CMK (cell line): ENCODE measurements around the gene RTBDN.

Experiments used
- DNase-seq: peaks from one replicate; pipeline ENCODE4 v3.0.0-alpha.2; 2010; ENCODE audit warnings: low read depth

RTBDN gene

GRCh38 chr19:12834566-12834943 is at the start of gene RTBDN:
Gene RTBDN (minus strand): TSS chr19:12834579. CDS start chr19:12829979, 4,600 bp downstream.
- DNase-seq: no peak

GRCh38 chr19:12882589-12882988 is 48.2 kb upstream of the RTBDN start:
- no peak for DNase-seq

- peak; percentile 67 for DNase-seq
These were observed 46.9 kb upstream of the RTBDN start, which contains the start of gene DNASE2 for GRCh38 chr19:12881172-12881808. Gene DNASE2 (minus strand): TSS chr19:12881449. CDS start chr19:12881375, 74 bp downstream.

GRCh38 chr19:12880551-12881171 is 46.3 kb upstream of the RTBDN start:
- DNase-seq: no peak

GRCh38 chr19:12875086-12875485 is 40.7 kb upstream of the RTBDN start:
- DNase-seq: no peak

GRCh38 chr19:12873891-12874745 is 39.7 kb upstream of the RTBDN start:
- DNase-seq: no peak

- DNase-seq: peak; percentile 93
These were observed 38.8 kb upstream of the RTBDN start for GRCh38 chr19:12872941-12873890.

GRCh38 chr19:12872255-12872654 is 37.9 kb upstream of the RTBDN start:
- DNase-seq: no peak

GRCh38 chr19:12871681-12872080 is 37.3 kb upstream of the RTBDN start:
- no peak for DNase-seq

- DNase-seq: no peak
These were observed 34.2 kb upstream of the RTBDN start for GRCh38 chr19:12868540-12869112.

- DNase-seq: peak; percentile 71
These were observed 33.0 kb upstream of the RTBDN start for GRCh38 chr19:12867120-12868099.

- no peak for DNase-seq
These were observed 32.2 kb upstream of the RTBDN start for GRCh38 chr19:12866416-12867119.

- no peak for DNase-seq
These were observed 31.5 kb upstream of the RTBDN start for GRCh38 chr19:12865746-12866415.

- no peak for DNase-seq
These were observed 30.6 kb upstream of the RTBDN start for GRCh38 chr19:12864721-12865715.

- DNase-seq: no peak
These were observed 29.8 kb upstream of the RTBDN start for GRCh38 chr19:12864143-12864542.

GRCh38 chr19:12859546-12859945 is 25.2 kb upstream of the RTBDN start:
- DNase-seq: no peak

GRCh38 chr19:12858041-12858928 is 23.9 kb upstream of the RTBDN start:
- no peak for DNase-seq
